Urothelium cell line (cell line): ENCODE results near the gene DYNC1LI2.
A peak's percentile ranks its signal among the peaks of the same experiment; 100 is the strongest.
"Not testable (repeated sequence)": the region's sequence is repeated elsewhere in the genome, so short reads cannot be mapped to it uniquely, and the experiment has no call there.

ENCODE experiments used
- DNase-seq: peaks from one replicate; pipeline ENCODE4 v3.0.0; 2011; ENCODE audit warnings: low spot score, mixed read lengths
- FAIRE-seq: peaks from 2 replicates; lab custom pipeline; 2011; peaks lifted over from hg19 to GRCh38; lab: Jason Lieb, UNC

Gene DYNC1LI2

GRCh38 chr16:66751303-66751991 is at the start of gene DYNC1LI2:
Gene DYNC1LI2 (minus strand): TSS chr16:66751609. CDS start chr16:66751591, 18 bp downstream.
- peak; percentile 74 for FAIRE-seq
- peak; percentile 97 for DNase-seq

DNA sequence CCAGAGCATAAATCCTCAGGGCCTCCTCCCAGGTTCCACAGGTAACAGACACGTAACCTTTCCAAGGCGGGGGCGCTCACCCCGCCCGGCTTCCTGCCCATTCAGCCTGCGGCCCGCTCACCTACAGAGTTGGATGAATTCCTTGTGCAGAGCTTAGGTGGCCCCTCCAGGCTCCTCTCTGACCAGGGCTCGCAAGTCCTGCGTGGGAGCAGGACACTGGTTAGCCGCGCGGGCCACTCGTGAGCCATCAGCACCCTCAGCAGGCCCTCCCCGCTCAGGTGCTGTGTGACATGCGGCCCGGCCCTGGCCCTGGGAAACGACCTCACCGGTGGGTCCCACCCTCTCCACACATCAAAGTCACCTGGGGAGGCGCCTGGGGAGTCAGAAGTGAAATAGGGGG is 49.4 kb upstream of the DYNC1LI2 start:
- FAIRE-seq (no peak), DNase-seq (no peak)

DNA sequence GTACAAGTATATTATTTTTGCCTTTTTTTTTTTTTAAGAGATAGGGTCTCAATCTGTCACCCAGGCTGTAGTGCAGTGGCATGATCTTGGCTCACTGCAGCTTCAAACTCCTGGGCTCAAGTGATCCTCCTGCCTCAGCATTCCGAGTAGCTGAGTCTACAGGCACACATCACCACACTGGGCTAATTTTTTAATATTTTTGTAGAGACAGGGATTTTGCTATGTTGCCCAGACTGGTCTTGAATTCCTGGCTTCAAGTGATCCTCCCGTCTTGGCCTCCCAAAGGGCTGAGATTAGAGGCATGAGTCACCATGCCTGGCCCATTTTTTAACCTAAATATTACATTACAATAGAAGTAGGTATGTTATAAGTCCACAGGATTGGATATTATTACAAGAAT is 46.8 kb upstream of the DYNC1LI2 start:
- DNase-seq (no peak), FAIRE-seq (no peak)

DNA sequence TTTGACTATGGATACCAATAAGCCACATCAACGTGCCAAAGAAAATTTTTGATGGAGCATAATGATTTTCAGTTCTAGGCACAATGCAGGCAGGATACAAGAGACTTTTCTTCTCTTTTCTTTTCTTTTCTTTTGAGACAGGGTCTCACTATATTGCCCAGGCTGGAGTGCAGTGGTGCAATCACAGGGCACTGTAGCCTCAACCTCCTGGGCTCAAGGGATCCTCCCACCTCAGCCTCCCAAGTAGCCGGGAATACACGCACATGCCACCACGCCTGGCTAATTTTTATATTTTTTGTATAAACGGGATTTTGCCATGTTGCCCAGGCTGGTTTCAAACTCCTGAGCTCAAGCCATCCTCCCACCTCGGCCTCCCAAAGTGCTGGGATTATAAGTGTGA is 42.6 kb upstream of the DYNC1LI2 start:
- not testable (repeated sequence) for DNase-seq, FAIRE-seq

DNA sequence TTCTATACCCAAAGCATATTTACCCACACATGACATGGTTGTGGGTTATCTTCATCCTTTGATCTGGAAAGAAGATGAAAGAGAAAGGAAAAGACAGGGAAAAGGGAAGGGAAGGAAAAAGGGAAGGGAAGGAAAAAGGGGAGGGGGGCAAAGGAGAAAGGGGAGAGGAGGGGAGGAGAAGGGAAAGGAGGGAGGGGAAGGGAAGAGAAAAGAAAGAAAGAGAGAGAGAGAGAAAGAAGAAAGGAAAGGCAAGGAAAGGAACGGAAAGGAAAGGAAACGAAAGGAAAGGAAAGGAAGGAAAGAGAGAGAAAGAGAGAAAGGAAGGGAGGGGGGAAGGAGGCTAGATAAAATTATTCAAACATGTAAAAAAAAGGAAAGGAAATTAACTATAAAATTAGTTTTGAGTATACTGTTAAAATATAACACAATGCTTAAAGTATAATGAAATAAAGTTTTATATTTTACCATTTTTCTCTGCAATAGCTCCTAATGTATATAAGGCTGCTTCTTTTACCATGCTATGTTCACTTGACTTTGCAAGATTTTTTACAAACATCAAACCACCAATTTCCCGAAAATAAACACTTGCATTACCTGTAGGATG is 38.8 kb upstream of the DYNC1LI2 start:
- no peak for DNase-seq
- FAIRE-seq, result no peak

DNA sequence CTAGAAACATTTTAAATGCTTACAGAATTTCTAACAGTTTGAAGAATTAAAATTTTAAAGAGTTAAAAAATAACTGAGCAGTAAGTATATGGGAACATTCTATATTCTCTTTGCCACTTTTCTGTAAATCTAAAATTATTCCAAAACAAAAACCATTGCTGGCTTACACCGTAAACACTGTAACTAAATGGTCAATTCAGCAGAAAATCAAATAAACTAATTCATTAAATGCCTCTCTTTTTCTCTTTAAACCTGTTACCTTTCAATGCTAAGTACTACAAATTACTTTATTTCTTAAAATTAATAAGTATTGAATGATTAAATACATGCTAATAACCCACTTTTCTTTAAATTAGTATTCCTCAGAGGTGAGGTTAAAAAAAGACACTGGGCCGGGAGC is 36.0 kb upstream of the DYNC1LI2 start:
- DNase-seq (no peak), FAIRE-seq (no peak)

- DNase-seq (no peak), FAIRE-seq (no peak)
Observed at GRCh38 chr16:66786551-66786950, 35.1 kb upstream of the DYNC1LI2 start.

GRCh38 chr16:66776457-66776856 is 25.0 kb upstream of the DYNC1LI2 start:
- DNase-seq, result no peak
- FAIRE-seq, result no peak

GRCh38 chr16:66774981-66775380 is 23.6 kb upstream of the DYNC1LI2 start:
- DNase-seq (no peak), FAIRE-seq (no peak)

DNA sequence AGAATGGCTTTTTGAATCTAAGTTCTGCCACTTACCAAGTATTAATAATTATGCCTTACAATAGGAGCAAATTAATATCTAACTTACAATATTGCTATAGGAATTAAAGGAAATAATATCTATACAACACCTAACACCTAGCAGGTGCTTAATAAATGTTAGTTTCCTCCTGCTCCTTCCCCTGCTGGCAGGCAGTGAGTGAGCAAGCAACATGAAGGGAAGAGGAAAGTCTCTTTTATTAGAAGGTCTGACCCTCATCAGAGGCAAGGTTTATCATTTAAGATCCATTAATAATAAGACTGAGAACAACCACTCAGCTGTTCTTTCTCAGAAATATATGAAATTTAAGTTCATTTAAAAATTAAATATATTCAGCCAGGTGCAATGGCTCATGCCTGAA is 6.7 kb upstream of the DYNC1LI2 start:
- no peak for FAIRE-seq

DNA sequence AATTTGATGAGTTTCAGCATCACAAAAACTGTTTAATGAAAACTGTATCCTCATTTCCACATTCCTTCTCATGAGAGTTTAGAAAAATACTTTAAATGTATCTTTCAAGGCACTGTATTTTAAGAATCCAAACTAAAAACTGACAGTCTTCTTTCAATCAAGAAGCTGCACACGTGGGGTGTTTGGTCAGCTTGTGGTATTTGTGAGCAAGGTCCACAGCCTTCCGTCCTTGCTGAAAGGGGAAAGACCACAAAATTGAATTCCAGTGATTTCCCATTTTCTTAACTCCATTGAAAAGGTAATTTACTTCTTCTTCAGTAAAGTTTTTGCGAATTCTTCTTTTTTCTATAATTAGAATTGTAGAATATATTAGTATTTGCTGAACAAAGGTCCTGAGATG is 3.4 kb upstream of the DYNC1LI2 start:
- FAIRE-seq (no peak), DNase-seq (no peak)

More for the DNA sequence above, 6.7 kb upstream of the DYNC1LI2 start:
- no peak for DNase-seq

DNA sequence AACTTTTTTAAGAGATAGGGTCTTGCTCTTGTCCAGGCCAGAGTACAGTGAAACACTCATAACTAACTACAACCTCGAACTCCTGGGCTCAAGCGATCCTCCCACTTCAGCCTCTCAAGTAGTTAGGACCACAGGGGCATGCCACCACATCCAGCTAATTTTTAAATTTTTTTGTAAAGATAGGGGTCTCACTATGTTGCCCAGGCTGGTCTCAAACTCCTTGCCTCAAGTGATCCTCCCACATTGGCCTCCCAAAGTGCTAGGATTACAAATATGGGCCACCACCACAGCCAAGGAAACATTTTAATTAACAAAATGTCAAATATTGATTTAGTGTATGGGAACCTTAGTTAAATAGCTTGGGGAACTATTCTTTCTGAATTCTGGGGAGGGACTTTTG is 2.8 kb upstream of the DYNC1LI2 start:
- DNase-seq (no peak), FAIRE-seq (no peak)

GRCh38 chr16:66752958-66753357 is 1.5 kb upstream of the DYNC1LI2 start:
- no peak for DNase-seq
- FAIRE-seq, result no peak

DNA sequence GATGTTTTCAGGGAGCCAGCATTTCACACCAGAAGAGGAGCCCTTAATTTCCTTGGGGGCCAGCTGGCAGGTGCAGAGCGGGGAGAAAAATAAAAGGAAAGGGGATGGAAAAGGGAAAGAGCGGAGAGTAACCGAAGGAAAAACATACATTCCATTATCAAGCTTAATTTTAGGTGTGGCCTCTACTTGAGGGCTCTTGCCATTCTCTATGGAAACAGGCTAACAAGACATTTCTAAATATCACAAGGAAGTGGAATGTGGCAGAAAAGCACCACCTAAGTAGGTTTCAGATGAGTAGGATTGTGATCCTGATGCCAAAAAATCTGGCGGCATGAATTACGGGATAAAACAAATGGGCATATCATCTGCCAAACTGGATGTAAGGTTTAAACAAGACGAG is 970 bp upstream of the DYNC1LI2 start:
- no peak for FAIRE-seq

DNA sequence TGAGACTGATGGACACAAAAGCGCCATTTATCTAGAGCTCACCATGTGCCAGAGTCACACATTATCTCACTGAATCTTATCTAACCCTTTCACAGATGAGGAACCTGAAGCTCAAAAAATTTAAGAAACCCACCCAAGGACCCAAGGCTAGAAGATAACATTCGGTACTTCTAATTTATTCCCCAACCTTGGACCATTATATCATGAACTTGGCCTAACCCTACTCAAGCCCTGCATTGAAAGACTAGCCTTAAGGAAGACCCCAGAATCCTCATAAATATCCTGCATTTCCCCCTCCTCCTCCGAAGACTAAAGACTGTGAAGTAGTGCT is 548 bp upstream of the DYNC1LI2 start:
- FAIRE-seq (no peak), DNase-seq (no peak)

More for the DNA sequence above, 970 bp upstream of the DYNC1LI2 start:
- DNase-seq, result no peak

DNA sequence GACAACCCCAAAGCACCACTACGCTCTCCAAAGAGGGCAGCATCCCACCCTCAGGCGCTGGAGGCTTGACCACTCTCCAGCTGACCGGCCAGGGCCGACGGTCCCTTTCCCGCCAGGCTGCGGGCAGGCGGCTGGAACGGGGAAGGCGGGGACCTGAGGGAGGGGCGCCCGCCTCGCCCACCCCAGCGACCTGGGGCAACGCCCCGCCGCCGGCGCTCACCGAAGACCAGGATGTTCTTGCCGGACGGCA is 431 bp downstream of the DYNC1LI2 start:
- DNase-seq (no peak), FAIRE-seq (no peak)

DNA sequence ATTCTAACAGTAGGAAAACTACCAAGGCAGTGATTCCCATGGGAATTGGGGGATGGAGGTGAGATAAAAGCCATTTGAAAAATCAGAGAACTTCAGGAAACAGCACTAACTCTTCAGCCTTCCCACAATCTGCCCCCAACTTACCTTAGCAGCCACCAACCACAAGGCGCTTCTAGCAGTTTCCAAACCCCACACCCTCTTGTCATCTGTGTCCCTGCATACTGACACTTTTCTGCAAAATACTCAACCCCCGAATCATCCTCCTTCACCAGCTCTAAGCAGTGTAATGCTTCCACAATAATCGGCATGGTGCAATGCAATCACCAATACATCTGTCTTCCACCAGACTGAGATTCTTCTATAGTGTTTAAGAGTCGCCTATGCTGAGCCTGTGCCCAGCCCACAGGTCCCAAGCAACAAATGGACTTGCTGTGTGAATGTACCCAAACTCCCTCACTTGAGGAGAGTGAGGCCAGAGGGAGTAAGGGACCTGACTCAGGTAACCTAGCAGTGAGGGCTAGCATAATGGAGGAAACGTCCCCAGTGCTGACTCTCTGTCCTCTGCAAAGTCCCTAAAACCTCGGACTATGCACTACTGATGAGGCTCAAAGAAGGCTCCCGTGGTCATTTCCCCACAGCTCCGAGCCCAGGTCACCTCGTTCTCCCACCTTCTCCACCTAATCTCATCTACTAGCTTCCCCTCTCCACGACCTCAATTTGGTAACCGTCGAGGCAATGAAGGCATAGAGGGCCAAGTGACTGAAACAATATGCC is 943 bp downstream of the DYNC1LI2 start:
- no peak for FAIRE-seq
- DNase-seq, result no peak

- DNase-seq (no peak), FAIRE-seq (no peak)
Observed at GRCh38 chr16:66746682-66747081, 4.7 kb downstream of the DYNC1LI2 start.

DNA sequence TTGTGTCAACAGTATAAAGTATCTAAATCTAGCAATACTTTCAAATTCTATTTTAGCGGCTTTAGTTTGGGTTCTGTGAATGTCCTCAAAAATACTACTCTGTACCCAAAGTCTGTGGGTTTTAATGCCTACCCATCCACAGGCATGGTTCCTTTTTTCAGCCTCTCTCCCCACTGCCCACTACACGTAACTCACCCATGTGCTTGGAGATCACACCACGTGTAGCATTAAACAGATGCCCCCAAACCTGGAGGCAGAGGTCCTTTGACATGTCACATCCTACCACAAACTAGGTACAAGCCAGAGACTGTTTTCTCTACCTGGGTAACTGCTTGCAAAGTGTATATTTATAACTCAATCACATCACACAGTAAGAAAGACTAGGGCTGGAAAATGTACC is 5.4 kb downstream of the DYNC1LI2 start:
- no peak for FAIRE-seq
- no peak for DNase-seq

- no peak for DNase-seq
- no peak for FAIRE-seq
Observed at GRCh38 chr16:66741950-66742808, 9.2 kb downstream of the DYNC1LI2 start.

DNA sequence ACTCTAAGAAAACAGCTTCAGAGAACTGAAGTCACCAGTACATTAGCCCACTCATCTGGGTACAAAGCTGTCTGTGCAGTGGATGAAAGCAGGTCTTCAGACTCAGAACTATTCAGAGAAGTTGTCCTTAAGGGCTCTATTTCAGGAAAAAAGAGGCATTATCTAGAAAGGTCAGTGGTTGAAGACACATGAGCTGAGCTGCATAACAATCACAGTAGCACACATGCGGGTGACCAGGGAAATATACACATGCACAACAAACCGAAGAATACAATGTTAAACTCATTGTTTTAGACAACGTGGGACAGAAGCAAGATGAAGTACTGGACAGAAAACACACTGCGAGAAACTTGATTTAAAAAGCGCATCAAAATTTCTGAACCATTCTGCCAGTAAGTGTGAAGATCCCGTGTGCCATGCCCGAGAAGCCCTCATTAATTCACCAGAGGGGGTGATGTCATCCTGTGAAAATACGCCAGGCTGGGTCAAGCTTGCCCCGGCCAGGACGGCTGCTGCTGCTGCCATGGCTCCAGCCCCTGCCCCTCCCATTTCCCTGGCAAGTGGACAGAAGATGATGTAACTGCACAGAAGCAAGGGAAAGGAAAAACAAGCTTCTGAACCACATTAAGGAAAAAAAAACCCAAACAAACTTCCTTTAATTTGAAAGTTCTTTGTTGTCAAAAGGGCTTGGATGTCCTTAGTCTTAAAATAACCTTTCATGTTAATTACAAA is 10.1 kb downstream of the DYNC1LI2 start:
- FAIRE-seq (no peak), DNase-seq (peak; percentile 60)
